ENCODE results near the gene KCNA4.

- no peak for TF ChIP-seq CTCF (IDR thresholded peaks at IDR 0.05)
- TF ChIP-seq POLR2A (IDR thresholded peaks at IDR 0.05): no peak
These were observed 7.8 kb downstream of the KCNA4 start for GRCh38 chr11:30009060-30009459.
